ENCODE results near the gene MACC1. TPM values are rescaled to one million over a fixed set of nuclear protein-coding genes. Genes with fewer than 3 reads are reported as not detected.

Gene MACC1
- total and polyA plus RNA-seq, 2 donors (not counting 3 experiments of a cell fraction or from before 2014, with no cell fraction given), result not detected

- Histone ChIP-seq H3K4me3 (replicated peaks in 1 of 3; ENCODE audit: insufficient read depth in 1 of 3, low read depth in 1 of 3, low read length in 3 of 3) (no peak overlapping the region), H3K9me1 (replicated peaks; ENCODE audit: control insufficient read depth, extremely low read depth, insufficient read depth, low read length) (no peaks in the 10 kb centered on the region), H3K9ac (replicated peaks; ENCODE audit: extremely low read depth, insufficient read depth, low read length) (no peak overlapping the region), H4K20me1 (replicated peaks; ENCODE audit: control insufficient read depth, extremely low read depth, insufficient read depth, low read length) (no peaks in the 10 kb centered on the region), H3K4me2 (ENCODE audit: insufficient read depth, low read length) (no peak overlapping the region), H3K4me1 (ENCODE audit: control insufficient read depth, extremely low read depth, insufficient read depth, low read length) (no peaks in the 10 kb centered on the region), H3K9me3 (replicated peaks; ENCODE audit: control insufficient read depth, insufficient read depth, low read length) (no peaks in the 10 kb centered on the region), H3K27me3 (ENCODE audit: control insufficient read depth in 2 of 2, insufficient read depth in 2 of 2, low read length in 2 of 2) (no peaks in the 10 kb centered on the region), H3K36me3 (ENCODE audit: control insufficient read depth in 2 of 2, extremely low read depth in 1 of 2, insufficient read depth in 2 of 2, low read length in 2 of 2) (no peaks in the 10 kb centered on the region), H3K79me2 (ENCODE audit: control insufficient read depth, insufficient read depth, low read length) (no peaks in the 10 kb centered on the region), H3K27ac (ENCODE audit: insufficient read depth, low read depth, low read length) (no peak overlapping the region), H2AFZ (ENCODE audit: low read depth, low read length) (no peak overlapping the region)
- no TSS peak for BruUV-seq (replicated peaks)
- dilution Hi-C loops (cut with MboI; ENCODE audit: extremely low pct_ligation_motif_present, low sequenced_read_pairs), result no loop called here
- FAIRE-seq, result no peak
- intact Hi-C loops (cut with micrococcal nuclease), result no loop called here
- TF ChIP-seq GATA2 (IDR thresholded peaks at IDR 0.05; ENCODE audit: insufficient read depth, insufficient read length, low read depth, low read length) (no peak), CTCF (IDR thresholded peaks at IDR 0.05; ENCODE audit: extremely low read depth in 1 of 2, insufficient read depth in 1 of 2, low read depth in 1 of 2, low read length in 2 of 2) (no peak), MAX (IDR thresholded peaks at IDR 0.05; ENCODE audit: insufficient read depth, insufficient read length) (no peak), MYC (IDR thresholded peaks at IDR 0.05; ENCODE audit: low read depth, low read length) (no peak), FOS (IDR thresholded peaks at IDR 0.05; ENCODE audit: borderline replicate concordance, insufficient read depth, low read length) (no peak), POLR2AphosphoS5 (IDR thresholded peaks at IDR 0.05; ENCODE audit: insufficient read depth, low read depth, low read length) (no peak), EZH2 (IDR thresholded peaks at IDR 0.05; ENCODE audit: borderline replicate concordance, low read depth, low read length, severe bottlenecking) (no peak), POLR2A (IDR thresholded peaks at IDR 0.05; ENCODE audit: low read depth, low read length) (no peak), JUN (IDR thresholded peaks at IDR 0.05; ENCODE audit: borderline replicate concordance, insufficient read depth, insufficient read length, low read depth) (no peak)
- ChIA-PET POLR2A (no interaction called here), CTCF (no interaction called here)
- DNase-seq (ENCODE audit: low read depth, low spot score), result no peak
Measured at GRCh38 chr7:20264623-20265022, 47.4 kb upstream of the MACC1 start.
